SK-N-SH (cell line): ENCODE data around the gene ZNRF1.

Source experiments
- CHD2 ChIP-seq: fragments of 150-350 bp; IDR thresholded peaks from 2 replicates; pipeline ENCODE4 v1.6.1; 2018; ENCODE audit warnings: low read length; ENCODE audit not compliant: partially characterized antibody
- CTCF ChIP-seq: fragments of 200-600 bp; sonication (generic); IDR thresholded peaks from 2 replicates; pipeline ENCODE4 v1.6.1; 2017; ENCODE audit warnings: antibody characterized with exemption, mild to moderate bottlenecking, moderate library complexity
- EP300 ChIP-seq, 2 experiments: IDR thresholded peaks; 2 replicates each; pipeline versions ENCODE4 v1.4.0 to v1.6.1; 2012; ENCODE audit warnings: borderline replicate concordance in 1 of 2, low read depth in 1 of 2, low read length in 1 of 2
- GABPA ChIP-seq: IDR thresholded peaks from 2 replicates; pipeline ENCODE4 v1.4.0; 2012; ENCODE audit warnings: low read depth, mild to moderate bottlenecking
- NFIC ChIP-seq: IDR thresholded peaks from 2 replicates; pipeline ENCODE4 v1.4.0; 2012; ENCODE audit warnings: borderline replicate concordance
- NRF1 ChIP-seq: IDR thresholded peaks from 2 replicates; pipeline ENCODE4 v1.6.1; 2012; ENCODE audit warnings: low read depth, mild to moderate bottlenecking, low read length
- POLR2AphosphoS5 ChIP-seq: IDR thresholded peaks from 2 replicates; pipeline ENCODE4 v1.6.1; 2012; ENCODE audit warnings: low read depth, low read length
- TEAD4 ChIP-seq: IDR thresholded peaks from 2 replicates; pipeline ENCODE4 v1.4.0; 2012; ENCODE audit warnings: mild to moderate bottlenecking, borderline replicate concordance; ENCODE audit not compliant: insufficient read depth
- YY1 ChIP-seq: IDR thresholded peaks from 2 replicates; pipeline ENCODE4 v1.4.0; 2012; ENCODE audit warnings: low read depth, mild to moderate bottlenecking

GRCh38 chr16:75120253-75120652, 121.4 kb downstream of the ZNRF1 start:
- no peak for TF ChIP-seq TEAD4
- TF ChIP-seq GABPA, result no peak
- TF ChIP-seq NRF1, result no peak
- no peak for TF ChIP-seq CTCF
- no peak for TF ChIP-seq EP300 (IDR thresholded peaks at IDR 0.05; ENCODE audit: borderline replicate concordance in 1 of 2, low read depth in 1 of 2, low read length in 1 of 2)
- TF ChIP-seq POLR2AphosphoS5, result no peak
- no peak for TF ChIP-seq NFIC
- TF ChIP-seq CHD2, result no peak
- no peak for TF ChIP-seq YY1
